ENCODE results near the gene PDLIM7.

Gene PDLIM7

GRCh38 chr5:177501874-177502678, 4.7 kb upstream of the PDLIM7 start:
- Histone ChIP-seq H3K18ac (ENCODE audit: low read depth in 1 of 2, low read length in 2 of 2) (no peak overlapping the region), H2BK12ac (ENCODE audit: low read length in 2 of 2) (no peak overlapping the region)
- 65% methylated on average over 9 of the region's 9 CpGs for WGBS

GRCh38 chr5:177500685-177501522, 3.5 kb upstream of the PDLIM7 start:
- Histone ChIP-seq H3K9ac (ENCODE audit: low read length) (peak overlapping the region; percentile 55), H4K91ac (ENCODE audit: low read length) (no peak overlapping the region), H3K27me3 (ENCODE audit: control insufficient read depth in 1 of 2, insufficient read depth in 1 of 2, low read length in 2 of 2) (no peaks in the 10 kb centered on the region), H3K4me3 (ENCODE audit: insufficient read depth in 1 of 2, low read depth in 1 of 2, low read length in 2 of 2) (no peak overlapping the region), H3K4ac (ENCODE audit: low read depth in 1 of 2, low read length in 2 of 2) (peak overlapping the region in 1 of 2 experiments; percentile 63), H3K9me3 (ENCODE audit: control insufficient read depth, low read length) (no peaks in the 10 kb centered on the region), H3K14ac (ENCODE audit: low read length in 2 of 2) (no peak overlapping the region), H2BK5ac (ENCODE audit: low read depth, low read length, poor library complexity, severe bottlenecking) (no peak overlapping the region), H2BK12ac (ENCODE audit: low read length in 2 of 2) (peak overlapping the region; percentile 18 to 76), H3K23ac (ENCODE audit: low read length in 2 of 2) (no peak overlapping the region), H3K79me1 (replicated peaks; ENCODE audit: low read length, poor library complexity, severe bottlenecking) (peaks cover 7% of the 10 kb centered on the region), H2BK15ac (ENCODE audit: low read depth, poor library complexity, severe bottlenecking) (no peak overlapping the region), H2AK5ac (ENCODE audit: low read length, severe bottlenecking) (no peak overlapping the region), H3K4me1 (ENCODE audit: control insufficient read depth, insufficient read depth, low read depth, low read length) (peaks cover 20% of the 10 kb centered on the region), H2BK120ac (ENCODE audit: low read depth, low read length) (no peak overlapping the region), H2AFZ (ENCODE audit: low read depth, low read length) (peak overlapping the region; percentile 65), H4K8ac (ENCODE audit: low read length) (peak overlapping the region; percentile 36), H3K36me3 (ENCODE audit: control insufficient read depth in 1 of 2, insufficient read depth in 2 of 2, low read depth in 1 of 2, low read length in 2 of 2) (peaks cover 4 to 30% of the 10 kb centered on the region in 2 experiments), H3K18ac (ENCODE audit: low read depth in 1 of 2, low read length in 2 of 2) (peak overlapping the region in 1 of 2 experiments; percentile 41), H3K27ac (ENCODE audit: low read length, poor library complexity, severe bottlenecking) (peak overlapping the region; percentile 22), H3K4me2 (ENCODE audit: low read length, poor library complexity, severe bottlenecking) (no peak overlapping the region)
- peak; percentile 88 for DNase-seq
- 31% methylated on average over 10 of the region's 10 CpGs for WGBS

More at GRCh38 chr5:177501874-177502678, 4.7 kb upstream of the PDLIM7 start:
- Histone ChIP-seq H3K27me3 (ENCODE audit: control insufficient read depth in 1 of 2, insufficient read depth in 1 of 2, low read length in 2 of 2) (no peaks in the 10 kb centered on the region), H3K9ac (ENCODE audit: low read length) (peak overlapping the region; percentile 33), H3K4me1 (ENCODE audit: control insufficient read depth, insufficient read depth, low read depth, low read length) (peaks cover 19% of the 10 kb centered on the region), H3K9me3 (ENCODE audit: control insufficient read depth, low read length) (no peaks in the 10 kb centered on the region), H3K4ac (ENCODE audit: low read depth in 1 of 2, low read length in 2 of 2) (no peak overlapping the region), H3K27ac (ENCODE audit: low read length, poor library complexity, severe bottlenecking) (no peak overlapping the region), H2BK120ac (ENCODE audit: low read depth, low read length) (no peak overlapping the region), H3K14ac (ENCODE audit: low read length in 2 of 2) (no peak overlapping the region), H4K8ac (ENCODE audit: low read length) (no peak overlapping the region), H2AK5ac (ENCODE audit: low read length, severe bottlenecking) (no peak overlapping the region), H3K23ac (ENCODE audit: low read length in 2 of 2) (peak overlapping the region in 1 of 2 experiments; percentile 26), H3K4me3 (ENCODE audit: insufficient read depth in 1 of 2, low read depth in 1 of 2, low read length in 2 of 2) (no peak overlapping the region), H2AFZ (ENCODE audit: low read depth, low read length) (no peak overlapping the region), H3K4me2 (ENCODE audit: low read length, poor library complexity, severe bottlenecking) (no peak overlapping the region), H3K36me3 (ENCODE audit: control insufficient read depth in 1 of 2, insufficient read depth in 2 of 2, low read depth in 1 of 2, low read length in 2 of 2) (peaks cover 0 to 25% of the 10 kb centered on the region in 2 experiments), H3K79me1 (replicated peaks; ENCODE audit: low read length, poor library complexity, severe bottlenecking) (peaks cover 7% of the 10 kb centered on the region), H4K91ac (ENCODE audit: low read length) (no peak overlapping the region), H2BK15ac (ENCODE audit: low read depth, poor library complexity, severe bottlenecking) (no peak overlapping the region), H2BK5ac (ENCODE audit: low read depth, low read length, poor library complexity, severe bottlenecking) (no peak overlapping the region)
- DNase-seq: no peak

- Histone ChIP-seq H2BK5ac (ENCODE audit: low read depth, low read length, poor library complexity, severe bottlenecking) (no peak overlapping the region), H2AK5ac (ENCODE audit: low read length, severe bottlenecking) (no peak overlapping the region), H3K4me2 (ENCODE audit: low read length, poor library complexity, severe bottlenecking) (no peak overlapping the region), H3K9me3 (ENCODE audit: control insufficient read depth, low read length) (no peaks in the 10 kb centered on the region), H3K79me1 (replicated peaks; ENCODE audit: low read length, poor library complexity, severe bottlenecking) (peaks cover 7% of the 10 kb centered on the region), H3K27me3 (ENCODE audit: control insufficient read depth in 1 of 2, insufficient read depth in 1 of 2, low read length in 2 of 2) (no peaks in the 10 kb centered on the region), H3K4me3 (ENCODE audit: insufficient read depth in 1 of 2, low read depth in 1 of 2, low read length in 2 of 2) (no peak overlapping the region), H3K14ac (ENCODE audit: low read length in 2 of 2) (no peak overlapping the region), H3K23ac (ENCODE audit: low read length in 2 of 2) (peak overlapping the region in 1 of 2 experiments; percentile 61), H3K4me1 (ENCODE audit: control insufficient read depth, insufficient read depth, low read depth, low read length) (peaks cover 27% of the 10 kb centered on the region), H2AFZ (ENCODE audit: low read depth, low read length) (no peak overlapping the region), H3K27ac (ENCODE audit: low read length, poor library complexity, severe bottlenecking) (no peak overlapping the region), H4K8ac (ENCODE audit: low read length) (no peak overlapping the region), H4K91ac (ENCODE audit: low read length) (peak overlapping the region; percentile 11), H2BK12ac (ENCODE audit: low read length in 2 of 2) (no peak overlapping the region), H3K18ac (ENCODE audit: low read depth in 1 of 2, low read length in 2 of 2) (no peak overlapping the region), H2BK120ac (ENCODE audit: low read depth, low read length) (no peak overlapping the region), H3K4ac (ENCODE audit: low read depth in 1 of 2, low read length in 2 of 2) (no peak overlapping the region), H3K36me3 (ENCODE audit: control insufficient read depth in 1 of 2, insufficient read depth in 2 of 2, low read depth in 1 of 2, low read length in 2 of 2) (peaks cover 8 to 33% of the 10 kb centered on the region in 2 experiments), H2BK15ac (ENCODE audit: low read depth, poor library complexity, severe bottlenecking) (no peak overlapping the region), H3K9ac (ENCODE audit: low read length) (no peak overlapping the region)
- WGBS: 88% methylated on average over 6 of the region's 6 CpGs
- no peak for DNase-seq
Observed at GRCh38 chr5:177499842-177500241, 2.4 kb upstream of the PDLIM7 start.

All from mesenchymal stem cell (in vitro differentiated cells and primary cell).